Kidney glomerular epithelial cell (primary cell): ENCODE results near the gene DACH2.

Experiments
- DNase-seq: peaks from one replicate; lab custom pipeline; 2025; lab: John Stamatoyannopoulos, UW

DACH2 gene

DNA sequence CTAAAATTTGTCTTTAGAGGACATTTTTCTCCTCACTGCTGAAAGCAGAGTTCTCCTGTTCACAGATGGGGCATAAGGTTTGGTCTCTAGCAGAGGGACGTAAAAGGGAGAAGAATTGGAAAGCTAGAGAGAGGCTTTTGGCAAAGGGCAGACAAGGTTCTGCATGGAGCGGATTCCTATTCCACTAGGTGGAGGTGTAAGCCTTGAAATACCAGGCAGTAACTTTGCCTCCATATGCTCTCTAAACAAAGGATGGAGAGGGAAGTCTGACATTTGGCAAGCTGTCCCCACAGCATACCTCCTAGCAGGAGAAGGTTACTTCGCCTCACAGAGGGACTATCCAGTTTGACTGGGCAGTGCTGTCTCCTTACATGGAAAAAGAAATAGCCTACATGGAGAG, 174.7 kb downstream of the DACH2 start:
- DNase-seq, result no peak

- DNase-seq, result no peak
These were observed 180.9 kb downstream of the DACH2 start for GRCh38 chrX:86329174-86329573.

- no peak for DNase-seq
These were observed 200.4 kb downstream of the DACH2 start for GRCh38 chrX:86348669-86349068.

DNA sequence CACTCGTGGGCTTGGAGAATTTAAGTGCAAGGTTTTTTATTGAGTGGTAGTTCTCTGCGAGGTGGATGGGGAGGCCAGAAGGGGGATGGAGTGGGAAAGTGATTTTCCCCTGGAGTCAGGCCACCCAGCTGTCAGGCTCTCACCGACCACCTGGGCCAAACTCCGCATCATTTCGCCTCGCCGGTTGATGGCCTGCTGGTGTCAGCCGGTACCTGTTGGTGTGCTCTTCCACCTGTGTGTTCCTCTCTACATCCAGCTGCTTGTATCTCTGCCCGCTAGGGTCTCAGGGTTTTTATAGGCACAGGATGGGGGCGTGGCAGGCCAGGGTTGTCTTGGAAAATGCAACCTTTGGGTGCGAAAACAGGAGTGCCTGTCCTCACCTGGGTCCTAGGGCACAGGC, 200.9 kb downstream of the DACH2 start:
- DNase-seq, result no peak

DNA sequence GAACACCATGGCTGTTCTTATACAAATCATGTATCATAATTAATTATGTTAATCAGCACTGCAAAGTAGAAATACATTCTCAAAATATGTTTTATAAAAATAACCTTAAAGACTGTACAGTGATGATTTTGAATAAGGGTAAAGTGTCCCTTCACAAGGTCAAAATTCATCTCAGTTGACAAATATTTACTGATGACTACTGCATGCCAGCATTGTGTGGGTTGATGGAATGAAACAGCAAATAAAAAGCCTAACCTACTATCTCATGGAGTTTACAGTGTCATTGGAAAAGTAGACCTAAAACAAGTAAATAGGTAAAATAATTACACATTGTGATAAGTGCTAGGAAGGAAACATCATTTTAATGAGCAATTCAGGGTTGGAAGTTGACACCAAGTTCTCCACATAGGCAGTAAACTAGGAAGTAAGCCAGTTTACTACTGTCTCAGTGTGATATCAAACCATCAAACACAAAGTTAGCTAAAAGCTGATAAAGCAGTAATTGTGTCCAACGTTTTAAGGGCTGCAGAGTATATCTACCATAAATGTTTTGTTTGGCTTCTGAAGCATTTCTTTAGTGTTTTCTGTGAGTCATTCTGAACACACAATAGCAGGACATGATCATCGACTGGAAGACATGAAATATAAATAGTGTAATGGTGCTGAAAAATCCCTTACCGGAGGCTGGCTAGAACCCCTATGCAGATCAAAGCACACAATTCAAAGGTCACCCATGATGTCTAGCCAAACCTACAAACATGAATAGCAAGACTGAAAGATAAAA, 221.8 kb downstream of the DACH2 start:
- DNase-seq, result no peak

DNA sequence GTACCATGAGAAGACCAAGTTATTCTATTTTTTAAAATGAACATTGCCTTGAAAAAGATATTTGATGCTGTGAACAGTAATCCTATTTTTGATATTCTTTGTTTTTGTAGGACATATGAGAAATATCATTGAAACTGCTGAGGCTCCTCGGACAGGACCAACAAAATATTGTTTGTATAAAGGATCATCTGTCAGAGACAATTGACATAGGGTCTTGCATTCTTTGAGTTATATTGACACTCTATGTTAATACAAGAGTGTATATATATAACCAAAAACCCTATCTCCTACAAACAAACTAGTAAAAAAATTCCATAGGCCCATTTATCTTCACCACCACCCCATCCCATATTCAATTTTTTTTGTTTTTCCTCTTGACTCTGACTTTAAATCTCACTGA, 222.7 kb downstream of the DACH2 start:
- no peak for DNase-seq

GRCh38 chrX:86379209-86379608, 231.0 kb downstream of the DACH2 start:
- no peak for DNase-seq

GRCh38 chrX:86383681-86384540, 235.7 kb downstream of the DACH2 start:
- DNase-seq, result no peak

DNA sequence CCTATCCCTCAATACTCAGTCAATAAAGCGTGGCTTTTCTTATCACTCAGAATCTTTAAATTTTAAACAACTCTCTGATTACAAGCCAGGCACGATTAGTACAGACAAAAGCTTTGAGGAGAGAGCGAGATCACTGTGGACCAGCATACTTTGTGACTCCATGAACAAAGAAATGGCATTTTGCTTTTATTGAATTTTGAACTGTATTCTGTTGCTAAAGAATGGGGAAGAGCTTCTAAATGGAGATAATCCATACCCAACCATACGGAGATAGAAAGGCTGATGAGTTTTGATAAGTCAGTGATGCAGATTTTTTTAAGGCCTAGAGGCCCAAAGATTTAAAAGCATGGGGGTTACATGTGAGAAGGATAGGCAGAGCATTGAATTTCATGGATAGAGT, 259.1 kb downstream of the DACH2 start:
- DNase-seq, result no peak

DNA sequence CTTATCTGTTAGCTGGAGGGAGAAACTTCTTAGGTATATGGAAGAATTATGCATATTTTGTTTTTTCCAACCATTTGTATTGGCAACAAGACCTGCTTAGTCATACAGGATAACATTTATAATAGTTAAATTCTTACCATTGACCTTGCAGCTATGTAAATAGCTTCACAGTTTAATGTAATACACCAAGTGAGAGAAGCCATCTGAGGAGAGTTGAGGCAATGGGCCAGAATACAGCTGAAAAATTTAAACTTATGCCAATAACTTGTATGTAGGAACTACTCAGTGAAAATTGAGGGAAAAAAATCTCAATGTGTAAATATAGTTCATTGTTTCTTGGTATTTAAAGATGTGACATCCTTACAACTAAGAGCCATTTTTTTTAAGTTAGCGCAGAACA, 273.5 kb downstream of the DACH2 start:
- no peak for DNase-seq

DNA sequence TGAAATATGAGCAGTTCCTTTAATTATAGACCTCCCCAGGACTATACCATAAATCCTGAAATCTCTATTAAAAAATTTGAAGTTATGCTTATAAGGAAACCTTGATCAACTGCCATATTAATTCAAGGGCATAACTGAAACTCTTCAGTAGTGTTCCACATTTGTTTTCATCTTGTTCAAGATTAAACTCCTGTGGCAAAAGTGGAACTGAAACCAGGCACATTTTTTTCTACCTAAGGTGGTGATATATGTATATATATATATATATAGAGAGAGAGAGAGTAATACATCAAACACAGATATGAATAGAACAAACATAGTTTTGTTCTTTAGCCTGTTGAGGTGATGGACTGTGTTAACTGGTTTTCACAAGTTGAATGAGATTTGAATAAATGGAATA, 287.9 kb downstream of the DACH2 start:
- DNase-seq, result no peak

- DNase-seq, result no peak
These were observed 307.2 kb downstream of the DACH2 start for GRCh38 chrX:86455495-86455894.

DNA sequence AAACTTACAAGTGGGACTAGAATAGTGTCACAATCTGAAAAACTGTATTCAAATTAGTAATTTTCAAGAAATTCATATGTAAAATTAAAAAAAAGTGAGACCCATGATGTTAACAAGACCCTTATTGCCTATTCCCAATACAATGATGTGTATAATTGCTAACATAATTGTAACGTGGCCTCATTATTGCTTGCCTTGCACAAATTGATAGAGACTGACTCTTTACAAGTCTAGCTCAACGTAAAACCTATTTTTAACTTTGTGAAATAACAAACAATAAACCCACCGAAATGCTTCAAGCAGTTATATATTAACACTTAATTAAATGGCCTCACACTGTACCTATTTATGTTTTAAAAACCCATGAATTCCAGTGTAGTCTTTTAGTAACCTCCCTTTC, 312.5 kb downstream of the DACH2 start:
- DNase-seq, result no peak

- DNase-seq, result no peak
These were observed 356.0 kb downstream of the DACH2 start for GRCh38 chrX:86504297-86504696.

DNA sequence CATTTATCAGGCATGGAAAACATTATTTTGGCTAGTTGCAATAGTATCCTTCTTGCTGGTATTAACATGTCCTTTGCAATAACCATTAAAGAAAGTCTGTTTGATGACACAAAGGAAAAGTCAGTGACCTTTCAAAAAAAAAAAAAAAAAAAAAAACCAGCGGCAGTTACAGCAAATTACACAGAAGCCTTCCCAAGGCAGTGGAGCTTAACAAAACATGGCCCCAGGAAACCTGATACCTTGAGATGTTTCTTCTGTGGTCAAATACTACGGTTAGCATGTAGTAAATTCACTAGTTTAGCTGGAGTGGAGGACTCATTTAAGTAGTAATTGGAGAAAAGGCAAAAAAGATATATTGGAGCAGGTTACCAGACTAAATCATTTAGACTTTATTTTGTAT, 359.1 kb downstream of the DACH2 start:
- DNase-seq, result no peak

GRCh38 chrX:86579777-86580176, 431.5 kb downstream of the DACH2 start:
- DNase-seq, result no peak

- no peak for DNase-seq
These were observed 456.4 kb downstream of the DACH2 start for GRCh38 chrX:86604607-86605006.

- no peak for DNase-seq
These were observed 548.7 kb downstream of the DACH2 start for GRCh38 chrX:86696951-86697350.

DNA sequence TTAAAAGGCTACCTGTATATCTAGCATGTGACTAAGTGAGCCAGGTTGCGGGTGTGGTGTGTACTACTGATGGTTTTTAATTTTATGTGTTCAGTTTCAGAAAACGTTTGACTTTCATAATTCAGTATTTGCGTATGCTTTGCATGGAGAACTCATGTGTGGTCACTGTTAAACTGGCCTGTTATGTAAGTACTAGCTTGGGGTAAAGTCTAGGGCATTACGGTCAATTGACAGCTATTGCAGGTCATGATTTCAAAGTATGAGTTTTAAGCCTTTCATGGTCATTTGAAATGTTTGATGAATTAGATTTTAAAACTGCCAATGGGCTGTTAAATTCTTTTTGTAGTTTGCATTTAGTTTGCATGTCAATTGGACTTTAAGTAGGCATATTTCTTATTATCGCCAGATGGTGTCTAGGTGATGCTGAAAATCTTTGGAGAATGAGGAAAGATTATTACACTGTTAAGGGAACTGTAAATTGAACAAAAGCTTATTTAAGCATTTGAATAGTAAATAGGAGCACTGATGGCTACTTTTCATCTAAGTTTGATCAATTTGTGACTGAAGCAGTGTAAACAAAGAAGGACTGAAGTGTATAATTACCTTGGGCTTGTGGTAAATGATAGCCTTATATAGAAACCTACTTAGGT, 563.4 kb downstream of the DACH2 start:
- no peak for DNase-seq

DNA sequence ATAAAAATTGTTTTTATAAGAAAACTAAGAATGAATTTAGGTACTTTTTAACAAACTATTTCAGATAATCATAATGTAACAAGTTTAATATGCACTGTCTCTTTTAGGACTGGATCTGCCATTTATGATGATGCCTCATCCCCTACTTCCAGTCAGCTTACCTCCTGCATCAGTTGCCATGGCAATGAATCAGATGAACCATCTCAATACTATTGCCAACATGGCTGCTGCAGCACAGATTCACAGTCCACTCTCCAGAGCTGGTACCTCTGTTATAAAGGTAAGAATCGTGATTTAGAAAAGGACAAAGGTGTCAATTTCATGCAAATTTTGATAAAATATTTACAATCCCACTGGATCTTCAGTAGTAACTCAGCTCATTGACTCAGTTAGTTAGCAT, 566.2 kb downstream of the DACH2 start:
- no peak for DNase-seq

- DNase-seq, result no peak
These were observed 576.0 kb downstream of the DACH2 start for GRCh38 chrX:86724277-86724676.

GRCh38 chrX:86747091-86747490, 598.8 kb downstream of the DACH2 start:
- DNase-seq, result no peak

DNA sequence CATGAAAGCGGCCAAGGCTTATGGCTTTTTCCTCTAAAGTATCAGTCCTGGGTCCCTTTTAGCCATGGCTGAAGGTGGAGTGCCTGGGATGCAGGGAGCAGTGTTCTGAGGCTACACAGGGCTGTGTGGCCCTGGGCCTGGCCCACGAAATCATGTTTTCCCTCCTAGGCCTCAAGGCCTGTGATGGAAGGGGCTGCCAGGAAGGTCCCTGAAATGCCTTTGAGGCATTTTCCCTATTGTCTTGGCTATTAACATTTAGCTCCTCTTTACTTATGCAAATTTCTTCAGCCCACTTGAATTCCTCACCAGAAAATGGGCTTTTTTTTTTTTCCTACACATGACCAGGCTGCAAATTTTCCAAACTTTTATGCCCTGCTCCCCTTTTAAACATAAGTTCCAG, 657.0 kb downstream of the DACH2 start:
- no peak for DNase-seq
